H1 (cell line): Measurements from ENCODE around the gene ZNG1A. TPM values are rescaled to one million over a fixed set of nuclear protein-coding genes. Genes with fewer than 3 reads are reported as not detected.
"Not testable (repeated sequence)": the region's sequence is repeated elsewhere in the genome, so short reads cannot be mapped to it uniquely, and the experiment has no call there.

Experiments used
- CTCF ChIA-PET: fragments of 300-600 bp; sonication (Branson Sonifier 250); formaldehyde crosslinking; loops from one replicate; lab custom pipeline; 2021; ENCODE audit not compliant: partially characterized antibody; lab: Charles Lee
- POLR2A ChIA-PET: fragments of 300-600 bp; sonication (Branson Sonifier 250); formaldehyde crosslinking; loops from one replicate; lab custom pipeline; 2021; ENCODE audit warnings: inconsistent platforms; ENCODE audit not compliant: partially characterized antibody; lab: Charles Lee
- DNase-seq, 2 experiments: peaks; one replicate each; pipeline versions ENCODE4 v3.0.0 to v3.0.0-alpha.2; 2010 to 2022; ENCODE audit warnings: low spot score in 2 of 2, low read depth in 1 of 2, mixed read lengths in 1 of 2
- FAIRE-seq: peaks from 2 replicates; lab custom pipeline; 2011; peaks lifted over from hg19 to GRCh38; lab: Jason Lieb, UNC
- H2AFZ ChIP-seq: 2 replicates; pipeline ENCODE4 v1.8.1; 2012; ENCODE audit warnings: low read length, inconsistent platforms
- H2AK5ac ChIP-seq: 2 replicates; pipeline ENCODE4 v1.6.1; 2013; ENCODE audit warnings: low read depth, low read length
- H2BK120ac ChIP-seq: replicated peaks from 2 replicates; pipeline ENCODE3; 2013; ENCODE audit warnings: low read depth, low read length, inconsistent platforms
- H2BK12ac ChIP-seq: 2 replicates; pipeline ENCODE4 v1.6.1; 2013; ENCODE audit warnings: low read depth, low read length
- H2BK15ac ChIP-seq: 2 replicates; pipeline ENCODE4 v1.6.1; 2013; ENCODE audit warnings: low read length
- H2BK20ac ChIP-seq: 2 replicates; pipeline ENCODE4 v1.6.1; 2013; ENCODE audit warnings: low read length
- H2BK5ac ChIP-seq: 2 replicates; pipeline ENCODE4 v1.6.1; 2013; ENCODE audit warnings: low read depth, low read length
- H3K14ac ChIP-seq: 2 replicates; pipeline ENCODE4 v1.6.1; 2013; ENCODE audit warnings: inconsistent platforms; ENCODE audit not compliant: insufficient read length
- H3K18ac ChIP-seq: 2 replicates; pipeline ENCODE4 v1.6.1; 2013; ENCODE audit warnings: low read length; ENCODE audit errors: extremely low read depth
- H3K23ac ChIP-seq: 2 replicates; pipeline ENCODE4 v1.6.1; 2013; ENCODE audit warnings: inconsistent platforms; ENCODE audit not compliant: insufficient read length
- H3K23me2 ChIP-seq: 2 replicates; pipeline ENCODE4 v1.6.1; 2013; ENCODE audit warnings: low read depth, low read length
- H3K27ac ChIP-seq: 2 replicates; pipeline ENCODE4 v1.6.1; 2011; ENCODE audit warnings: low read depth, low read length, inconsistent platforms
- H3K27me3 ChIP-seq, 4 experiments: replicated peaks in 1 of 4; 1 replicate in 1 of 4; 2 replicates in 3 of 4; pipeline versions ENCODE4 v1.6.1 to v1.8.1; 2011 to 2013; ENCODE audit warnings: low read length in 3 of 4, mild to moderate bottlenecking in 3 of 4, inconsistent platforms in 2 of 4, mixed read lengths in 2 of 4, moderate library complexity in 1 of 4; ENCODE audit not compliant: control insufficient read depth in 3 of 4, insufficient read depth in 3 of 4; ENCODE audit errors: extremely low read depth in 1 of 4
- H3K36me3 ChIP-seq, 4 experiments: 2 replicates each; pipeline versions ENCODE4 v1.6.1 to v1.8.1; 2011 to 2013; ENCODE audit warnings: mild to moderate bottlenecking in 4 of 4, low read length in 3 of 4, moderate library complexity in 2 of 4, control low read depth in 1 of 4, inconsistent platforms in 1 of 4; ENCODE audit not compliant: insufficient read depth in 4 of 4, control insufficient read depth in 2 of 4
- H3K4ac ChIP-seq: replicated peaks from 2 replicates; pipeline ENCODE3; 2013; ENCODE audit warnings: low read length, low read depth, mixed read lengths, inconsistent platforms; ENCODE audit not compliant: insufficient read length
- H3K4me1 ChIP-seq, 4 experiments: replicated peaks in 1 of 4; 1 replicate in 1 of 4; 2 replicates in 3 of 4; pipeline versions ENCODE4 v1.6.1 to v1.8.1; 2011 to 2013; ENCODE audit warnings: low read length in 3 of 4, inconsistent platforms in 2 of 4, mixed read lengths in 1 of 4; ENCODE audit not compliant: insufficient read depth in 4 of 4, control insufficient read depth in 3 of 4
- H3K4me2 ChIP-seq, 2 experiments: 2 replicates each; pipeline versions ENCODE4 v1.6.1 to v1.8.1; 2011 to 2013; ENCODE audit warnings: low read depth in 2 of 2, low read length in 2 of 2, control low read depth in 1 of 2, inconsistent platforms in 1 of 2, mild to moderate bottlenecking in 1 of 2; ENCODE audit not compliant: insufficient read depth in 1 of 2
- H3K4me3 ChIP-seq, 4 experiments: fragments of 200-600, 300-600 bp in 1 of 4; sonication (generic), shearing (Covaris generic), sonication (Bioruptor Twin) in 1 of 4; 2 replicates each; pipeline versions ENCODE4 v1.5.1 to v1.8.1; 2011 to 2016; ENCODE audit warnings: low read length in 4 of 4, low read depth in 3 of 4, control low read depth in 2 of 4, inconsistent platforms in 2 of 4, mild to moderate bottlenecking in 2 of 4, mixed read lengths in 1 of 4, moderate library complexity in 1 of 4; ENCODE audit not compliant: insufficient read depth in 2 of 4; ENCODE audit errors: extremely low read depth in 1 of 4
- H3K56ac ChIP-seq: replicated peaks from 2 replicates; pipeline ENCODE3; 2013; ENCODE audit warnings: low read depth, mild to moderate bottlenecking, mixed read lengths, low read length, inconsistent platforms; ENCODE audit not compliant: insufficient read length
- H3K79me1 ChIP-seq: 2 replicates; pipeline ENCODE4 v1.6.1; 2013; ENCODE audit warnings: low read depth, low read length, control low read depth
- H3K79me2 ChIP-seq, 2 experiments: 2 replicates each; pipeline versions ENCODE4 v1.6.1 to v1.8.1; 2012 to 2013; ENCODE audit warnings: low read length in 2 of 2, mild to moderate bottlenecking in 2 of 2, inconsistent platforms in 1 of 2; ENCODE audit not compliant: insufficient read depth in 2 of 2, control insufficient read depth in 1 of 2
- H3K9ac ChIP-seq, 4 experiments: replicated peaks in 1 of 4; 1 replicate in 1 of 4; 2 replicates in 3 of 4; pipeline versions ENCODE4 v1.6.1 to v1.8.1; 2011 to 2013; ENCODE audit warnings: low read depth in 3 of 4, low read length in 3 of 4, control low read depth in 2 of 4, mild to moderate bottlenecking in 2 of 4, moderate library complexity in 2 of 4, inconsistent platforms in 1 of 4; ENCODE audit errors: extremely low read depth in 1 of 4
- H3K9me3 ChIP-seq, 2 experiments: 2 replicates each; pipeline versions ENCODE4 v1.6.1 to v1.8.1; 2012 to 2013; ENCODE audit warnings: mild to moderate bottlenecking in 2 of 2, moderate library complexity in 2 of 2, control low read depth in 1 of 2, inconsistent platforms in 1 of 2, low read depth in 1 of 2, low read length in 1 of 2, mixed read lengths in 1 of 2; ENCODE audit not compliant: insufficient read depth in 2 of 2
- H4K20me1 ChIP-seq, 2 experiments: replicated peaks in 1 of 2; 2 replicates each; pipeline versions ENCODE3 to v1.8.1; 2011 to 2013; ENCODE audit warnings: inconsistent platforms in 2 of 2, low read length in 2 of 2, mild to moderate bottlenecking in 1 of 2; ENCODE audit not compliant: insufficient read depth in 2 of 2, control insufficient read depth in 1 of 2
- H4K5ac ChIP-seq: 2 replicates; pipeline ENCODE4 v1.6.1; 2013; ENCODE audit warnings: low read length, low read depth, mixed read lengths, inconsistent platforms; ENCODE audit not compliant: insufficient read length
- H4K8ac ChIP-seq: 2 replicates; pipeline ENCODE4 v1.8.0; 2013; ENCODE audit warnings: mild to moderate bottlenecking, moderate library complexity, low read length, inconsistent platforms; ENCODE audit not compliant: insufficient read depth; ENCODE audit errors: extremely low read depth
- H4K91ac ChIP-seq: replicated peaks from 2 replicates; pipeline ENCODE3; 2013; ENCODE audit warnings: low read length, mixed read lengths, inconsistent platforms; ENCODE audit not compliant: insufficient read length
- EZH2 ChIP-seq: fragments of 200-600 bp; sonication (generic); IDR thresholded peaks from 2 replicates; pipeline ENCODE4 v1.7.1; 2012; ENCODE audit warnings: low read depth, mild to moderate bottlenecking, moderate library complexity, low read length, inconsistent platforms; ENCODE audit not compliant: severe bottlenecking
- WGBS, 2 experiments: shearing (Covaris generic) in 1 of 2; methylation state at CpG; one replicate each; pipeline versions ENCODE4 v1.1.6 to v1.1.7; 2013 to 2015; ENCODE audit warnings: low lambda C conversion rate in 2 of 2, mixed read lengths in 2 of 2, inconsistent platforms in 1 of 2, low coverage in 1 of 2, missing lambda C conversion rate in 1 of 2; ENCODE audit not compliant: insufficient replicate concordance in 2 of 2, insufficient coverage in 1 of 2, insufficient read length in 1 of 2; ENCODE audit errors: extremely low coverage in 1 of 2, missing lambda C conversion rate in 1 of 2; 5-methylcytosine and 5-hydroxymethylcytosine counted together
- polyA plus RNA-seq, 7 experiments: library from polyadenylated mRNA; depleted of rRNA in 3 of 7; stranded (reverse) in 5 of 7; unstranded in 2 of 7; fragments of >200 nt in 5 of 7; fragments of 200-250 nt in 2 of 7; gene quantifications; 1 replicate in 5 of 7; 2 replicates in 1 of 7; 4 replicates in 1 of 7; pipeline versions ENCODE4 v1.2.1 to v1.2.3, GENCODE V29; 2011 to 2013; ENCODE audit warnings: missing spikeins in 2 of 7, mixed read lengths in 2 of 7
- total RNA-seq: library from RNA; stranded (reverse); fragmentation: NEBNext Ultra II Directional; extraction: Animal tissue kit (Norgen Biotek cat#: 25700); gene quantifications from 2 replicates; pipeline ENCODE4 v1.2.1, GENCODE V29; 2021

Gene ZNG1A
- total and polyA plus RNA-seq, 2 of the 8 experiments (the other 6 are each of a cell fraction or from before 2014, with no cell fraction given), result 18.2 to 46.5 TPM

GRCh38 chr9:108742-109495 is 69.9 kb downstream of the ZNG1A start:
- H2AFZ ChIP-seq, H3K56ac ChIP-seq, H2BK15ac ChIP-seq, H3K23me2 ChIP-seq, H2BK12ac ChIP-seq, H4K91ac ChIP-seq, H3K9ac ChIP-seq, H2BK5ac ChIP-seq, H2BK20ac ChIP-seq, CTCF ChIA-PET, H4K5ac ChIP-seq, H3K4me1 ChIP-seq, H4K20me1 ChIP-seq, H3K14ac ChIP-seq, H3K9me3 ChIP-seq, H3K36me3 ChIP-seq, H2BK120ac ChIP-seq, H3K27ac ChIP-seq, H3K4me2 ChIP-seq, DNase-seq, H2AK5ac ChIP-seq, H3K79me2 ChIP-seq, H3K23ac ChIP-seq, H3K4ac ChIP-seq, H4K8ac ChIP-seq, H3K4me3 ChIP-seq, FAIRE-seq, H3K18ac ChIP-seq, POLR2A ChIA-PET, H3K79me1 ChIP-seq: not testable (repeated sequence)
- TF ChIP-seq EZH2, result peak; percentile 37
- WGBS, 2 experiments, result 40% methylated on average over 17 of the region's 22 CpGs; no CpG with 5 or more reads in 1 of the 2 experiments
- H3K27me3 ChIP-seq, result peaks cover 25 to 43% (median 34%) of the 10 kb centered on the region in 4 experiments
